HG03571 (cell line): ENCODE data around the gene FGFR1OP2.

Experiments
- ATAC-seq: cut with Tn5 transposase; IDR thresholded peaks from one replicate; pipeline ENCODE4 v1.9.1; 2021; ENCODE audit not compliant: unreplicated experiment

FGFR1OP2 gene

GRCh38 chr12:27000961-27001360, 62.7 kb downstream of the FGFR1OP2 start:
- no peak for ATAC-seq

DNA sequence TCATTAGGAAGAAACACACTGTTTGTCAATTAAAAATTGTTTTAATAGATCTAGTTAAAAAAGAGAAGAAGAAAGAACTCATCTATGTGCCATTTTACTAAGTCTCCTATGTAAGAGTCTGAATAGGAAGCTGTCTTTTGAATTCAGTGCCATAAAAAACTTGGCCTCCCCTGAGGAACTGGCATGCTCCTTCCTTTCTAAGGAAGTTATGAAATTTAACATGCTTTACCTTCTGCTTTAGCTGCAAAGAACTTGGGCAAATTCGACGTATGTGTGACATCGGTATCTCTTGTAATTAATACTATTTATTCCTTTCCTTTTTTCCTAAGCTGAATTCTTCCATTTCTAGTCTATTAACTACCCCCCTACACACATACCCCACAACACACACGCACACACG, 63.4 kb downstream of the FGFR1OP2 start:
- no peak for ATAC-seq

DNA sequence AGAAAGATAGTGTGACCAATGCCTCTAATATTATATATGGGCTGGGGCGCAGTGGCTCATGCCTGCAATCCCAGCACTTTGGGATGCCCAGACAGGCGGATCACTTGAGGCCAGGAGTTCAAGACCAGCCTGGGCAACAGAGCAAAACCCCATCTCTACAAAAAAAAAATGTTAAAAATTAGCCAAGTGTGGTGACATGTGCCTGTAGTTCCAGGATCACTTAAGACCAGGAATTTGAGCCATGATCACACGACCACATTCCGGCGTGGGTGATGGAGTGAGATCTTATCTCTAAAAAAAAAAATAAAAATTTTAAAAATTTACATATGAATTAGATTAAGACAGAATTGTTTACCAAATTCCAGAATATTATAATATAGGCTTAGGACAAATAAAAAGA, 63.9 kb downstream of the FGFR1OP2 start:
- ATAC-seq, result no peak

DNA sequence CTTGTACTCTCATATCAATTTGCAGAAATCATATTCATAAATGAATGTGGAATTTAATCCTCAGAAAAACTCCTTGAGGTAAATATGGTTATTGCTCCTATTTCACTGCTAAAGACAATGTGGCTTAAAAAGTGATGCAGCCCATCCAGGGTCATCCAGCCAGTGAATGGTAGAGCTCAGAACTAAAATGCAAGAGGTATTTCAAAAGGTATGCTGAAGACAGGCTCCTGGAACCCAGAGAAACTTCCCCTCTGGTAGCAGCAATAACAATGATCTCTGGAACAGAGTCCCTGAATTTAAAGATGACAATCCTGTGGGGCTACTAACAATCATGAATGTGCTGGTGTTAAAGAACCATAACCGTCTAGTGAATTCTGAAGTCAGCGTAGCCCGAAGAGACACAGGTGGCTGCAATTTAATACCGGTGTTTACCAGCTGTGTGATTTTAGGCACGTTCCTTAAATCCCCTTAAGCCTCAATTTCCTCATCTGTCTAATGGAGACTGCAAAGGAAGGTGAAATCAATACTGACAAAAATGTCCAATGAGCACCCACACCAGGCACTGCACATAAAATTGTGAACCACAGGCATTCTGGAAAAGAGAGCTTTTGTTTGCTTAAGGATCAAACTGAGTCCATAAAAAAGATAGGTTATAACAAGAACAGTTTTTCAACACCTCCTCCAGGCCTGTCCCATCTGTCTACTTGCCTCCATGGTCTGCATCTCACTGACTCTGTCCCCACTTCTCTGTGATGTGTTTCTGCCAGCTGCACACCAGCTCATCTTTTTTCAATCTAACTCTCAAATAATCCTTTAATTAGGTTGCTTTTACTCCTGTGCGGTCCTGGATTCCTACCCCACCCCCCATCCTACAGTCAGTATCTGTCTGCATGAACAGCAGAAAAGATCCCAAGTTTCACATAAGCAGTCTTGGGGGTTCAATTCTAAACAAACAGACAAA, 65.4 kb downstream of the FGFR1OP2 start:
- ATAC-seq, result no peak

DNA sequence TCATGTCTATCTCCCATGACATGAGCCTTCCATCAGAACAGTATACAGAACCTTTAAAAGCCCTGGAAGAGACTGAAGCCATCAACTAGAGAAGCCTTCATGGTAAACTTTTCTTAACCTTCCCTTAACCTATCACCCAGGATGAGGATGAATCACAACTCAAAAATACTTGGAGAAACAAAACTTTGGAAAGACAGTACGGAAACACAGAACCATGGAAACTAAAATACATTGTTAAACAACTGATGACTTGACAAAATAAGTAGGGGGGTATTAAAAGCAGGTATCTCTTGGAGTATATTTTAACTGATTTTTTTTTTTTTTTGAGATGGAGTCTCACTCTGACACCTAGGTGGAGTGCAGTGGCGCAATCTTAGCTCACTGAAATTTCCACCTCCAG, 67.2 kb downstream of the FGFR1OP2 start:
- ATAC-seq, result no peak

- no peak for ATAC-seq
Observed at GRCh38 chr12:27006797-27007467, 68.7 kb downstream of the FGFR1OP2 start.

DNA sequence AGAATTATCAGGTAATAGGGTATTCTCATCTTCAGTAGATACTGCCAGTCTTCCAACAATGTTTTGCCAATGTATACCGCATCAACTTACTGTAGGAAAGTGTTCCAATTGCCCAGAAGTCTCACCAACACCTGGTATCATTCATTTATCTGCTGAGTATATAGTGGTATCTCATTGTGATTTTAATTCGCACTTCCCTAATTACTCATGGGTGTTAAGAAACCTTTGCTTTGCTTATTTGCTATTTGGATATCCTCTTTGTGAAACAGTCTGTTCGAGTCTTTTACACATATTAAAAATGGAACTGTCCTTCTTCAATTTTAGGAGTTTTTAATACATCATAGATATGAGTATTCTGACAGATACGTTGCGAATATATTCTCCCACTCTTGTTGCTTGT, 69.8 kb downstream of the FGFR1OP2 start:
- no peak for ATAC-seq

DNA sequence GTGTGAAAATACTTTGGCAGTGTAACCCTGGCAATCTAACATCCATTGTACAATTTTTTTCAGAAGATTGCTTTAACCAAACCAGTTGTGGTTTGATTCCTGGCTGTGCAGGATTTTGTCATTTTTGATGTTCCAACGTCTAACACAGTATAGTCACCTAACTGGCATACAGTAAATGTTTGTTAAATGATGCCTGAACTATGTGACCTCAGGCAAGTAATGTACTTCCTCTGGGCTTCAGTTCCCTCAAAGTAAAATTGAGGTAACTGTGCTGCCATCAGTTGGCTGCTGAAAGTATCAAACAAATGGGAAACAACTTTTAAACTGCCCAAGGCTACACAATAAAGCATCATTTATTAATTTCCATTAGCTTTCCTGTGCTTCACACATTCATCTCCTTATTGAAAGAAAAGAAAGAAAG, 71.6 kb downstream of the FGFR1OP2 start:
- no peak for ATAC-seq

DNA sequence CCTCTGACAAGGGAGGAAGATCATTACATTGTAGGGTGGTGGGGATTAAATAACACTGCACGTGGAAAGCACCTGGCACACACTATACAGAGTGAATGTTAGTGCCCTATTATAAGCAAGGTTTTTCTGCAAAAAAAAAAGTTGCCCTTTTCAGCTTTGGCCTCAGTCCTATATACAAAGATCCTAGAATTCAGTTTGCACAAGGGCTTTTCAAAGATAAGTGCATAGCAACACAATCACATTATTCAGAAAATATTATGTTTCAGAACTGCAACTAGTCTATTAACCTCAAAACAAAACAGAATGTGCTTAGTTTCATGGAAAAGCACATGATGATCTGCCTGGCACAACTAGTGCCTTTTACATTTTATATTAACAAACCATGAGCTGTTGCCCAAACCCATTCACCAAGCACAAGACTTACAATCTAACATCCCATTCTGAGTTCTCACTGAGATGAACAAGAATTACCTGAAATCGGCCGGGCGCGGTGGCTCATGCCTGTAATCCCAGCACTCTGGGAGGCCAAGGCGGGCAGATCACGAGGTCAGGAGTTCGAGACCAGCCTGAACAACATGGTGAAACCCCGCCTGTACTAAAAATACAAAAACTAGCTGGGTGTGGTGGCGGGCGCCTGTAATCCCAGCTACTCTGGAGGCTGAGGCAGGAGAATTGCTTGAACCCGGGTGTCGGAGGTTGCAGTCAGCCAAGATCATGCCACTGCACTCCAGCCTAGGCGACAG, 74.1 kb downstream of the FGFR1OP2 start:
- no peak for ATAC-seq

GRCh38 chr12:27012982-27013255, 74.6 kb downstream of the FGFR1OP2 start:
- ATAC-seq, result no peak

GRCh38 chr12:27013611-27014084, 75.4 kb downstream of the FGFR1OP2 start:
- peak; percentile 15 for ATAC-seq

- peak; percentile 80 for ATAC-seq
Observed at GRCh38 chr12:27014085-27014858, 76.0 kb downstream of the FGFR1OP2 start, which contains the start of gene TM7SF3. TSS of gene TM7SF3 (minus strand) at chr12:27014384. CDS start at chr12:27014168, 216 bp downstream.

DNA sequence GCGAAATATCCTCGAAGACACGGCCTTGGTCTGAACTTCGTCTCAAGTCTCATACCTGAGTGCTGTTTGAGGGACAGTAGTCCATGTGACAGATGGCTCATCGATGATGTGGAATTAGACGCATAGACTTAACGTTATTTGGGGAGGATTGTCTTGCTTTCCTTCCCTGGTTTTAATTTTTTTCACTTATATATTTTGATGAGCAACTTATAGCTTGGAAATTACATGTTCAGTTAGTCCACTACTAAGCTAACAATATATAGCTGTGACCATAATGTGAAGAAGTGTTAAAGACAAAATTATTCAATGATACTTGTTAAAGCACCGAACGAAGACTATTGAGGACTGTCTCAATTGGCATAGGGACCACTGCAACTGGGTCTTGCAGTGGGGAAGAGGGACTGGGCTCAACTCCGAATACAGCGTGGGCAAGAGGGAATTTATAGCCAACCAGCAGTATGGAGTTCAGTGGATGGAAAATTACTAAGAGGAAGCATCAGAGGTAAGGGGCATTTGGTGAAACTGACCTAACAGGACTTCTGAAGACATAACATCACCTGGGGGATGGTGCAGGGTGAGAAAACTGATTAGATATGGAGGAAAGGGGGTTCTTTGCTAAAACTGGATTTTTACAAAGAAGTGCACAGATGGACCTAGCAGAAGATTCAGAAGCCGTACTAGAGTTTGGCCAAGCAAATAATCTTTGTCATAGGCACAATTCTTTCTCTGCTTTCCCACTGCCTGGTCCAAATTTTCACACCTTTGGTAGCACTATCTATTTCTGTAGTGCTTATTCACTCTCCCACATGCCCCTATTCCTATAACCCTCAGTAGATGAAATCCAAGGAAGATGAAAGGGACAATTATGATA, 76.8 kb downstream of the FGFR1OP2 start:
- ATAC-seq, result no peak

- no peak for ATAC-seq
Observed at GRCh38 chr12:27015730-27016076, 77.4 kb downstream of the FGFR1OP2 start.
